PC-3 (cell line): ENCODE results near the gene RAB33A. TPM values are rescaled to one million over a fixed set of nuclear protein-coding genes. Genes with fewer than 3 reads are reported as not detected.

Source experiments
- ATAC-seq: fragments of 200-7000 bp; cut with Tn5 transposase; 2 replicates; pipeline ENCODE4 v1.9.1; 2020; ENCODE audit warnings: mild to moderate bottlenecking, moderate library complexity
- BruUV-seq: library from RNA; stranded (reverse); fragments of 400-500 nt; replicated peaks from 2 replicates; lab custom pipeline; 2021; lab: Mats Ljungman, UMichigan
- CTCF ChIA-PET: fragments of 300-600 bp; sonication (Branson Sonifier 250); formaldehyde crosslinking; loops from one replicate; lab custom pipeline; 2022; ENCODE audit warnings: antibody characterized with exemption; lab: Charles Lee
- POLR2A ChIA-PET: fragments of 300-600 bp; sonication (Branson Sonifier 250); formaldehyde crosslinking; loops from one replicate; lab custom pipeline; 2022; ENCODE audit warnings: antibody characterized with exemption; ENCODE audit not compliant: unreplicated experiment; lab: Charles Lee
- DNase-seq: peaks from one replicate; pipeline ENCODE4 v3.0.0-alpha.2; 2015
- H2AFZ ChIP-seq: fragments of 300-600 bp; sonication (generic); 2 replicates; pipeline ENCODE4 v1.6.0; 2016; ENCODE audit warnings: antibody characterized with exemption, low read length
- H3F3A ChIP-seq: fragments of 300-600 bp; sonication (generic); one replicate; pipeline ENCODE4 v1.6.0; 2017; ENCODE audit warnings: antibody characterized with exemption, low read length, control low read depth, mild to moderate bottlenecking; ENCODE audit not compliant: unreplicated experiment
- H3K27ac ChIP-seq: fragments of 300-600 bp; sonication (generic); 2 replicates; pipeline ENCODE4 v1.5.1; 2016; ENCODE audit warnings: mild to moderate bottlenecking, low read length
- H3K27me3 ChIP-seq: fragments of 300-600 bp; sonication (generic); 2 replicates; pipeline ENCODE4 v1.6.1; 2016; ENCODE audit warnings: low read length, mixed read lengths
- H3K36me3 ChIP-seq: fragments of 300-600 bp; sonication (generic); 2 replicates; pipeline ENCODE4 v1.6.1; 2016; ENCODE audit warnings: low read depth, mixed run types, low read length, mixed read lengths
- H3K4me1 ChIP-seq: fragments of 300-600 bp; sonication (generic); 2 replicates; pipeline ENCODE4 v1.5.1; 2016; ENCODE audit warnings: low read length; ENCODE audit not compliant: insufficient read depth
- H3K4me2 ChIP-seq: fragments of 300-600 bp; sonication (generic); 2 replicates; pipeline ENCODE4 v1.6.0; 2016; ENCODE audit warnings: low read length
- H3K4me3 ChIP-seq: fragments of 300-600 bp; sonication (generic); 2 replicates; pipeline ENCODE4 v1.5.1; 2016; ENCODE audit warnings: mild to moderate bottlenecking, low read length, mixed read lengths
- H3K79me2 ChIP-seq: fragments of 300-600 bp; sonication (generic); 2 replicates; pipeline ENCODE4 v1.6.1; 2017; ENCODE audit warnings: low read length, mixed read lengths
- H3K9ac ChIP-seq: fragments of 300-600 bp; sonication (generic); 2 replicates; pipeline ENCODE4 v1.6.0; 2016; ENCODE audit warnings: mild to moderate bottlenecking, low read length
- H3K9me2 ChIP-seq: fragments of 300-600 bp; sonication (generic); replicated peaks from 2 replicates; pipeline ENCODE4 v1.6.1; 2016; ENCODE audit warnings: mixed run types, low read length, mixed read lengths
- H3K9me3 ChIP-seq: fragments of 300-600 bp; sonication (generic); 2 replicates; pipeline ENCODE4 v1.6.1; 2016; ENCODE audit warnings: low read length, mixed read lengths
- H4K20me1 ChIP-seq: fragments of 300-600 bp; sonication (generic); 2 replicates; pipeline ENCODE4 v1.6.1; 2016; ENCODE audit warnings: low read length, mixed read lengths
- EZH2 ChIP-seq: fragments of 300-600 bp; sonication (generic); IDR thresholded peaks from one replicate; pipeline ENCODE4 v1.6.1; 2017; ENCODE audit warnings: antibody characterized with exemption, mild to moderate bottlenecking, low read length; ENCODE audit not compliant: unreplicated experiment
- EZH2phosphoT487 ChIP-seq: fragments of 300-600 bp; sonication (generic); IDR thresholded peaks from 2 replicates; pipeline ENCODE4 v1.6.1; 2018; ENCODE audit warnings: mild to moderate bottlenecking, antibody characterized with exemption, low read length, borderline replicate concordance
- intact Hi-C: fragments of 100-400 bp; cut with micrococcal nuclease; formaldehyde crosslinking; loops from 2 replicates; pipeline ENCODE4 v1.9.0; 2023
- total RNA-seq: library from RNA; depleted of rRNA; stranded (reverse); fragments of >200 nt; gene quantifications from 2 replicates; pipeline ENCODE4 v1.2.3, GENCODE V29; 2014
- TF ChIP-seq, protein P1 (sequence below): fragments of 300-600 bp; sonication (generic); conservative IDR thresholded peaks from 2 replicates; pipeline ENCODE4 v1.5.1; 2017; ENCODE audit warnings: antibody characterized with exemption, low read depth, mild to moderate bottlenecking, low read length

RAB33A gene
- total RNA-seq, 1 experiment from 2014 or later, result not detected

- peaks cover 10% of the 10 kb centered on the region for H3K36me3 ChIP-seq
- no peak for DNase-seq
- H2AFZ ChIP-seq, result no peak overlapping the region
- no peaks in the 10 kb centered on the region for H3K79me2 ChIP-seq
- no peak for TF ChIP-seq EZH2
- no peak for TF ChIP-seq EZH2phosphoT487
- TF ChIP-seq, protein P1, sequence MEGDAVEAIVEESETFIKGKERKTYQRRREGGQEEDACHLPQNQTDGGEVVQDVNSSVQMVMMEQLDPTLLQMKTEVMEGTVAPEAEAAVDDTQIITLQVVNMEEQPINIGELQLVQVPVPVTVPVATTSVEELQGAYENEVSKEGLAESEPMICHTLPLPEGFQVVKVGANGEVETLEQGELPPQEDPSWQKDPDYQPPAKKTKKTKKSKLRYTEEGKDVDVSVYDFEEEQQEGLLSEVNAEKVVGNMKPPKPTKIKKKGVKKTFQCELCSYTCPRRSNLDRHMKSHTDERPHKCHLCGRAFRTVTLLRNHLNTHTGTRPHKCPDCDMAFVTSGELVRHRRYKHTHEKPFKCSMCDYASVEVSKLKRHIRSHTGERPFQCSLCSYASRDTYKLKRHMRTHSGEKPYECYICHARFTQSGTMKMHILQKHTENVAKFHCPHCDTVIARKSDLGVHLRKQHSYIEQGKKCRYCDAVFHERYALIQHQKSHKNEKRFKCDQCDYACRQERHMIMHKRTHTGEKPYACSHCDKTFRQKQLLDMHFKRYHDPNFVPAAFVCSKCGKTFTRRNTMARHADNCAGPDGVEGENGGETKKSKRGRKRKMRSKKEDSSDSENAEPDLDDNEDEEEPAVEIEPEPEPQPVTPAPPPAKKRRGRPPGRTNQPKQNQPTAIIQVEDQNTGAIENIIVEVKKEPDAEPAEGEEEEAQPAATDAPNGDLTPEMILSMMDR, result no peak
- H3K9me2 ChIP-seq, result no peaks in the 10 kb centered on the region
- H3K9me3 ChIP-seq, result no peaks in the 10 kb centered on the region
- H3K4me1 ChIP-seq, result peaks cover 14% of the 10 kb centered on the region
- ATAC-seq, result no peak
- H3F3A ChIP-seq, result no peaks in the 10 kb centered on the region
- H3K4me2 ChIP-seq, result no peak overlapping the region
- POLR2A ChIA-PET, result no interaction called here
- no peak overlapping the region for H3K4me3 ChIP-seq
- H3K9ac ChIP-seq, result no peak overlapping the region
- H3K27ac ChIP-seq, result no peak overlapping the region
- CTCF ChIA-PET, result no interaction called here
- intact Hi-C loops, result no loop called here
- no TSS peak for BruUV-seq
- H4K20me1 ChIP-seq, result no peaks in the 10 kb centered on the region
- H3K27me3 ChIP-seq, result no peaks in the 10 kb centered on the region
Observed at GRCh38 chrX:130145123-130145522, 26.6 kb upstream of the RAB33A start.

GRCh38 chrX:130147631-130148030, 24.1 kb upstream of the RAB33A start:
- no peak overlapping the region for H3K4me2 ChIP-seq
- H3K27me3 ChIP-seq, result no peaks in the 10 kb centered on the region
- no peaks in the 10 kb centered on the region for H3K9me2 ChIP-seq
- ATAC-seq, result no peak
- H3K36me3 ChIP-seq, result peaks cover 5% of the 10 kb centered on the region; the same call in 1 of the 2 replicates
- POLR2A ChIA-PET, result no interaction called here
- H2AFZ ChIP-seq, result no peak overlapping the region
- BruUV-seq, result no TSS peak
- CTCF ChIA-PET, result no interaction called here
- H3K79me2 ChIP-seq, result no peaks in the 10 kb centered on the region
- no peaks in the 10 kb centered on the region for H3F3A ChIP-seq
- H4K20me1 ChIP-seq, result no peaks in the 10 kb centered on the region
- intact Hi-C loops, result no loop called here
- no peak overlapping the region for H3K9ac ChIP-seq
- TF ChIP-seq EZH2phosphoT487 (no peak), EZH2 (no peak)
- TF ChIP-seq, protein P1, result no peak
- H3K9me3 ChIP-seq, result no peaks in the 10 kb centered on the region
- H3K4me1 ChIP-seq, result peaks cover 14% of the 10 kb centered on the region
- no peak for DNase-seq
- H3K4me3 ChIP-seq, result no peak overlapping the region
- H3K27ac ChIP-seq, result no peak overlapping the region

DNA sequence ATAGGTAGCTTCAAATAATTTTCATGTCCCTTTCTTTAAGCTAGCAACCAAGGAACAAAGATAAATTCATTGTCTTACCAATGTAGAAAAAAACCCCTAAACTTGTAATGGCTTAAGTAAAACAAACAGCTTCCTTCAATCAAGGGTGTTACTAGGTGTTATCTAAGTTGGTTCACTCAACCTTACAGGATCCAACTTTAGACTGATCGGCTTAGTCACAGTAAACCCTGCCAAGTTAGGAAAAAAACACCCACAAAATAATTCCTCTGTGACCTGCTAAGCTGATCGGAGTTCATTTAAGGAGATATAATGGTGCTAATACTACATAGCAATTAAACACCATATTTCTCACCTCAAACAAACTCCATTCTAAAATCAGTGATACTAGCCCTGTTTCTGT, 16.2 kb upstream of the RAB33A start:
- ChIA-PET CTCF (no interaction called here), POLR2A (no interaction called here)
- Histone ChIP-seq H3K27me3 (no peaks in the 10 kb centered on the region), H3K36me3 (no peaks in the 10 kb centered on the region; the same call in 1 of the 2 replicates), H3F3A (no peaks in the 10 kb centered on the region), H3K9me2 (no peaks in the 10 kb centered on the region), H3K79me2 (peaks cover 15% of the 10 kb centered on the region), H3K9me3 (no peaks in the 10 kb centered on the region), H3K4me2 (no peak overlapping the region), H3K27ac (no peak overlapping the region), H3K9ac (no peak overlapping the region), H2AFZ (no peak overlapping the region), H3K4me3 (no peak overlapping the region), H3K4me1 (no peaks in the 10 kb centered on the region), H4K20me1 (no peaks in the 10 kb centered on the region)
- TF ChIP-seq, protein P1, result no peak
- no peak for TF ChIP-seq EZH2
- no peak for TF ChIP-seq EZH2phosphoT487
- no peak for DNase-seq
- no TSS peak for BruUV-seq
- no peak for ATAC-seq
- intact Hi-C loops, result no loop called here
